SK-N-SH treated with all-trans-retinoic acid at 6 μM for 48 hours (cell line): ENCODE data around the gene S100A11.

ENCODE experiments used
- ISL1 ChIP-seq: fragments of 250-450 bp; sonication (Bioruptor Pico); IDR thresholded peaks from 2 replicates; pipeline ENCODE4 v2.1.2; 2022; ENCODE audit warnings: mild to moderate bottlenecking, moderate library complexity
- POU6F1 ChIP-seq: fragments of 250-450 bp; sonication (Bioruptor Pico); IDR thresholded peaks from 2 replicates; pipeline ENCODE4 v1.8.0; 2021; ENCODE audit warnings: low read depth, mild to moderate bottlenecking, moderate library complexity, borderline replicate concordance
- TCF4 ChIP-seq: fragments of 250-450 bp; sonication (Bioruptor Pico); IDR thresholded peaks from 2 replicates; pipeline ENCODE4 v1.8.0; 2021; ENCODE audit warnings: mild to moderate bottlenecking, moderate library complexity, borderline replicate concordance
- TSHZ2 ChIP-seq: fragments of 250-450 bp; sonication (Bioruptor Pico); IDR thresholded peaks from 2 replicates; pipeline ENCODE4 v1.5.0; 2020; ENCODE audit warnings: mild to moderate bottlenecking, moderate library complexity
- ZNF565 ChIP-seq: fragments of 450-650 bp; formaldehyde crosslinking; conservative IDR thresholded peaks from 2 replicates; pipeline ENCODE4 v1.5.0; 2020; ENCODE audit warnings: low read depth, mild to moderate bottlenecking, moderate library complexity

GRCh38 chr1:151989211-151989862 lies 47.5 kb downstream of the S100A11 start:
- TF ChIP-seq POU6F1 (CRISPR knock-in tag): no peak; the same call in 1 of the 2 replicates
- no peak for TF ChIP-seq TSHZ2 (CRISPR knock-in tag)
- TF ChIP-seq ISL1 (CRISPR knock-in tag): no peak
- TF ChIP-seq TCF4: no peak
- TF ChIP-seq ZNF565 (CRISPR knock-in tag): no peak
